GM23248 (cell line): ENCODE measurements around the gene FTH1. TPM values are rescaled to one million over a fixed set of nuclear protein-coding genes. Genes with fewer than 3 reads are reported as not detected.
"Not testable (repeated sequence)": the region's sequence is repeated elsewhere in the genome, so short reads cannot be mapped to it uniquely, and the experiment has no call there.

Experiments
- DNase-seq: peaks from one replicate; pipeline ENCODE4 v3.0.0-alpha.2; 2015
- H2AFZ ChIP-seq: fragments of 200-600 bp; sonication (generic); 2 replicates; pipeline ENCODE4 v1.6.1; 2016; ENCODE audit warnings: antibody characterized with exemption
- H3F3A ChIP-seq: fragments of 200-600 bp; sonication (generic); 2 replicates; pipeline ENCODE4 v1.6.1; 2016; ENCODE audit warnings: mild to moderate bottlenecking, antibody characterized with exemption, mixed run types; ENCODE audit not compliant: insufficient read depth
- H3K27ac ChIP-seq: fragments of 200-600 bp; sonication (generic); 2 replicates; pipeline ENCODE4 v1.5.1; 2016; ENCODE audit warnings: mild to moderate bottlenecking
- H3K27me3 ChIP-seq: fragments of 200-600 bp; sonication (generic); replicated peaks from 2 replicates; pipeline ENCODE4 v1.6.1; 2016; ENCODE audit warnings: mild to moderate bottlenecking; ENCODE audit not compliant: insufficient read depth
- H3K36me3 ChIP-seq: fragments of 200-600 bp; sonication (generic); 2 replicates; pipeline ENCODE4 v1.6.1; 2016; ENCODE audit warnings: low read depth, mild to moderate bottlenecking
- H3K4me1 ChIP-seq: fragments of 200-600 bp; sonication (generic); 2 replicates; pipeline ENCODE4 v1.6.1; 2016; ENCODE audit warnings: mild to moderate bottlenecking; ENCODE audit not compliant: insufficient read depth
- H3K4me2 ChIP-seq: fragments of 200-600 bp; sonication (generic); one replicate; pipeline ENCODE4 v1.6.1; 2016; ENCODE audit warnings: mild to moderate bottlenecking; ENCODE audit not compliant: unreplicated experiment
- H3K4me3 ChIP-seq: fragments of 200-600 bp; sonication (generic); 2 replicates; pipeline ENCODE4 v1.5.1; 2016; ENCODE audit warnings: mild to moderate bottlenecking
- H3K79me2 ChIP-seq: fragments of 200-600 bp; sonication (generic); 2 replicates; pipeline ENCODE4 v1.6.1; 2016; ENCODE audit warnings: mild to moderate bottlenecking; ENCODE audit not compliant: insufficient read depth
- H3K9ac ChIP-seq: fragments of 200-600 bp; sonication (generic); 2 replicates; pipeline ENCODE4 v1.6.1; 2016; ENCODE audit warnings: mild to moderate bottlenecking
- H3K9me2 ChIP-seq: fragments of 200-600 bp; sonication (generic); 2 replicates; pipeline ENCODE4 v1.6.1; 2016; ENCODE audit warnings: mixed run types, mild to moderate bottlenecking, moderate library complexity; ENCODE audit not compliant: insufficient read depth
- H3K9me3 ChIP-seq: fragments of 200-600 bp; sonication (generic); one replicate; pipeline ENCODE4 v1.6.1; 2017; ENCODE audit warnings: low read depth
- H4K20me1 ChIP-seq: fragments of 200-600 bp; sonication (generic); 2 replicates; pipeline ENCODE4 v1.6.0; 2016; ENCODE audit not compliant: insufficient read depth
- EZH2 ChIP-seq: fragments of 200-600 bp; sonication (generic); IDR thresholded peaks from 2 replicates; pipeline ENCODE4 v1.6.1; 2018; ENCODE audit warnings: antibody characterized with exemption, mild to moderate bottlenecking; ENCODE audit not compliant: insufficient read depth, poor library complexity, severe bottlenecking
- EZH2phosphoT487 ChIP-seq: fragments of 200-600 bp; sonication (generic); IDR thresholded peaks from 2 replicates; pipeline ENCODE4 v1.6.1; 2018; ENCODE audit warnings: antibody characterized with exemption, moderate library complexity, mild to moderate bottlenecking, low read depth; ENCODE audit not compliant: insufficient read depth
- WGBS, 2 experiments: methylation state at CpG; one replicate each; pipeline ENCODE4 v1.1.6; 2015 to 2017; ENCODE audit warnings: low lambda C conversion rate in 2 of 2, low coverage in 1 of 2; ENCODE audit errors: missing lambda C conversion rate in 2 of 2; 5-methylcytosine and 5-hydroxymethylcytosine counted together
- in situ Hi-C: fragments of 300-500 bp; cut with MboI; formaldehyde crosslinking; loops from 2 replicates; pipeline ENCODE4 v1.15.0; 2020
- polyA plus RNA-seq: library from polyadenylated mRNA; unstranded; fragments of >200 nt; fragmentation: Nextera tagmentation; extraction: Ambion mirVana; gene quantifications from 2 replicates; pipeline ENCODE4 v1.2.1, GENCODE V29; 2016
- total RNA-seq: library from RNA; depleted of rRNA; stranded (reverse); fragments of >200 nt; shearing (Covaris generic); gene quantifications from 2 replicates; pipeline ENCODE4 v1.2.3, GENCODE V29; 2014

The FTH1 gene
- total and polyA plus RNA-seq, 2 experiments from 2014 or later, result 473 to 10,305 TPM

GRCh38 chr11:61967924-61968757 lies 707 bp upstream of the FTH1 start:
- 14 to 16% methylated on average over 44 to 53 of the region's 53 CpGs for WGBS, 2 experiments
- H3K36me3 ChIP-seq, result peaks cover 29% of the 10 kb centered on the region

GRCh38 chr11:61966734-61967115 lies 709 bp downstream of the FTH1 start:
- H2AFZ ChIP-seq, result no peak overlapping the region
- 0 to 1% methylated on average over 13 of the region's 13 CpGs for WGBS, 2 experiments
- peaks cover 16% of the 10 kb centered on the region for H4K20me1 ChIP-seq
- H3F3A ChIP-seq, result peaks cover 83% of the 10 kb centered on the region
- no peaks in the 10 kb centered on the region for H3K9me2 ChIP-seq
- H3K79me2 ChIP-seq, result peaks cover 43% of the 10 kb centered on the region
- DNase-seq, result peak; percentile 72
- H3K4me3 ChIP-seq, result peak overlapping the region; percentile 98
- H3K4me1 ChIP-seq, result peaks cover 49% of the 10 kb centered on the region
- peak overlapping the region; percentile 97 for H3K9ac ChIP-seq
- no peaks in the 10 kb centered on the region for H3K27me3 ChIP-seq
- H3K4me2 ChIP-seq, result peak overlapping the region; percentile 96
- H3K27ac ChIP-seq, result peak overlapping the region; percentile 99
- peaks cover 29% of the 10 kb centered on the region for H3K36me3 ChIP-seq
- TF ChIP-seq EZH2 (no peak), EZH2phosphoT487 (no peak)
- in situ Hi-C loops, result no loop called here
- no peaks in the 10 kb centered on the region for H3K9me3 ChIP-seq

More at GRCh38 chr11:61967924-61968757, 707 bp upstream of the FTH1 start:
- peaks cover 16% of the 10 kb centered on the region for H4K20me1 ChIP-seq
- peak overlapping the region; percentile 98 for H3K4me3 ChIP-seq
- peak overlapping the region; percentile 78 for H3K4me2 ChIP-seq
- peaks cover 57% of the 10 kb centered on the region for H3K4me1 ChIP-seq
- peak overlapping the region; percentile 97 for H3K9ac ChIP-seq
- H3K27me3 ChIP-seq, result no peaks in the 10 kb centered on the region
- peak overlapping the region; percentile 78 for H2AFZ ChIP-seq
- H3K9me2 ChIP-seq, result no peaks in the 10 kb centered on the region
- H3K27ac ChIP-seq, result peak overlapping the region; percentile 99
- TF ChIP-seq EZH2 (no peak), EZH2phosphoT487 (no peak)
- no peaks in the 10 kb centered on the region for H3K9me3 ChIP-seq
- DNase-seq, result peak; percentile 64
- in situ Hi-C loops, result no loop called here
- H3F3A ChIP-seq, result peaks cover 81% of the 10 kb centered on the region
- H3K79me2 ChIP-seq, result peaks cover 43% of the 10 kb centered on the region

- DNase-seq, H3K9me2 ChIP-seq, H3K27me3 ChIP-seq, H3K9me3 ChIP-seq, in situ Hi-C loops, H2AFZ ChIP-seq: not testable (repeated sequence)
- WGBS, 2 experiments, result 65 to 66% methylated on average over 9 of the region's 9 CpGs
- Histone ChIP-seq H3F3A (peaks cover 80% of the 10 kb centered on the region), H3K79me2 (peaks cover 43% of the 10 kb centered on the region), H3K4me3 (peak overlapping the region; percentile 98), H3K4me1 (peaks cover 40% of the 10 kb centered on the region), H4K20me1 (peaks cover 16% of the 10 kb centered on the region), H3K4me2 (peak overlapping the region; percentile 96), H3K27ac (peak overlapping the region; percentile 99), H3K9ac (peak overlapping the region; percentile 97), H3K36me3 (peaks cover 29% of the 10 kb centered on the region)
Measured at GRCh38 chr11:61964666-61965271, 2.7 kb downstream of the FTH1 start.

GRCh38 chr11:61964058-61964665 lies 3.3 kb downstream of the FTH1 start:
- WGBS, 2 experiments, result 25 to 45% methylated on average over 4 of the region's 4 CpGs
- Histone ChIP-seq H3K4me3 (peak overlapping the region; percentile 98), H3F3A (peaks cover 74% of the 10 kb centered on the region), H3K79me2 (peaks cover 43% of the 10 kb centered on the region), H3K9ac (peak overlapping the region; percentile 97), H3K9me3 (no peaks in the 10 kb centered on the region), H4K20me1 (peaks cover 16% of the 10 kb centered on the region), H3K27ac (peak overlapping the region; percentile 55), H3K9me2 (no peaks in the 10 kb centered on the region), H2AFZ (no peak overlapping the region), H3K4me1 (peaks cover 34% of the 10 kb centered on the region), H3K27me3 (no peaks in the 10 kb centered on the region), H3K4me2 (peak overlapping the region; percentile 96), H3K36me3 (peaks cover 29% of the 10 kb centered on the region)
- no peak for DNase-seq
- in situ Hi-C loops, result no loop called here
- TF ChIP-seq EZH2phosphoT487, result no peak
